T-helper 1 cell treated with Interleukin-12 subunit alpha and Interleukin-12 subunit beta and Interleukin-4 antibody, amounts not matched to agents 30 ng/mL and 1 ng/mL, for 36 hours (primary cell): ENCODE data around the gene KLK13. TPM values are rescaled to one million over a fixed set of nuclear protein-coding genes. Genes with fewer than 3 reads are reported as not detected.

Experiments
- intact Hi-C: fragments of 100-400 bp; cut with micrococcal nuclease; formaldehyde crosslinking; loops from one replicate; pipeline ENCODE4 v1.15.1; 2024
- total RNA-seq: library from RNA; stranded (reverse); gene quantifications from 2 replicates; pipeline ENCODE4 v1.2.3, GENCODE V29; 2022

KLK13 gene
- total RNA-seq, 1 donor from 2014 or later, result not detected

DNA sequence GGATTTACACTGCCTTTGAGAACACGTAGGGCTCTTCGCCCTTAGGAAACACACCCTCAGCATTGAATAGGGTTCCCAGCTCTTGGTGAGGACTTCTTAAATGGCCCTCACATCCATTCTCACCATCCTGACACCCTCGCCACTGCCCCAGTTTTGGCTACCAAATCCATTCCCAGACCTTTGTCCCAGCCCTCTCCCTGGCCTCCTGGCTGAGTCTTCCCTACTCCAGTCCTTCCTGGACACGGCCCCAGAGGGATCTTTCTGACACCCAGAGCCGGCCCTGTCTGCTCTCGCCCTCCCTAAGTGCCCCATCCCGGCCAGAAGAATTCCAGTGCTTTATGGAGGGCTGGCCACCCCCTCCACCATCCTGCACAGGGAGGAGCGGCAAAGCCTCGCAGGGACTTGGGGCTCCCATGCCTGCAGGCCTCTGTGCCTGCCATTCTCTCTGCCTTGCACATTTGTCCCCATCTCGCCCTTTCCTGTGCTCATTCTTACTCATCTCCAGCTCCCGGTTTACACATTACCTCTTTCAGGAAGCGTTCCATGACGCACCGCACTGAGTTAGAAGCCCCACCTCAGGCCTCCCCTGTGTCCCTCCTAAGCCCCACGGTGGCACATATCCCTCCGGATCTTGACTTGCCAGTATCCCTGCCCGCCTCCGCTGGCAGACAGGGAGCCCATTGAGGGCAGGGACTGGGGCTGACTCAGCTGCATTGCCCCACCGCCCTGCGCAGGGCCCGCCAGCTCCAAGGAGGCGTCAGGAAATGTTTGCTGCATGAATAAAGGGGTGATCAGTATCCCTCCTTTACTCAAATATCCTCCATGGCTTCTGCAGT is 28.8 kb upstream of the KLK13 start:
- intact Hi-C loops, result no loop called here

DNA sequence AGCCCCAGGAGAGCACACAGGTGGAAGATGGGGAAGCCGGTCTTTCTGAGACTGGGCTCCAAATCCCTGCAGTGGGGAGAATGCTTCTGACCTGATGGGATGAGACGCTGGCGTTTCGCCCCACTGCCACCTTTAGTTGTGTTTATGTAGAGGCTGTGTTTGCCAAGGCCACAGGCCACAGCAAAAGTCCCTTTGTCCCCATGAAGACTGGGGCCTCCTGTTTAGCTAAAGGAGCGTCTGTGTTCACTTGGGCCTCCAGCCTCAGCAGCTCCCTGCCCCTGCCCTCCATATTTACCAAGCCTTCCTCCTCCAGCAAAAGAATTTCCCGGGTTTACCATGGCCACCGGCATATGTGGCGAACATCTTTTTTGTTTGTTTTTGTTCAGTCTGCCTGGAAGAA is 28.2 kb upstream of the KLK13 start:
- intact Hi-C loops, result no loop called here

DNA sequence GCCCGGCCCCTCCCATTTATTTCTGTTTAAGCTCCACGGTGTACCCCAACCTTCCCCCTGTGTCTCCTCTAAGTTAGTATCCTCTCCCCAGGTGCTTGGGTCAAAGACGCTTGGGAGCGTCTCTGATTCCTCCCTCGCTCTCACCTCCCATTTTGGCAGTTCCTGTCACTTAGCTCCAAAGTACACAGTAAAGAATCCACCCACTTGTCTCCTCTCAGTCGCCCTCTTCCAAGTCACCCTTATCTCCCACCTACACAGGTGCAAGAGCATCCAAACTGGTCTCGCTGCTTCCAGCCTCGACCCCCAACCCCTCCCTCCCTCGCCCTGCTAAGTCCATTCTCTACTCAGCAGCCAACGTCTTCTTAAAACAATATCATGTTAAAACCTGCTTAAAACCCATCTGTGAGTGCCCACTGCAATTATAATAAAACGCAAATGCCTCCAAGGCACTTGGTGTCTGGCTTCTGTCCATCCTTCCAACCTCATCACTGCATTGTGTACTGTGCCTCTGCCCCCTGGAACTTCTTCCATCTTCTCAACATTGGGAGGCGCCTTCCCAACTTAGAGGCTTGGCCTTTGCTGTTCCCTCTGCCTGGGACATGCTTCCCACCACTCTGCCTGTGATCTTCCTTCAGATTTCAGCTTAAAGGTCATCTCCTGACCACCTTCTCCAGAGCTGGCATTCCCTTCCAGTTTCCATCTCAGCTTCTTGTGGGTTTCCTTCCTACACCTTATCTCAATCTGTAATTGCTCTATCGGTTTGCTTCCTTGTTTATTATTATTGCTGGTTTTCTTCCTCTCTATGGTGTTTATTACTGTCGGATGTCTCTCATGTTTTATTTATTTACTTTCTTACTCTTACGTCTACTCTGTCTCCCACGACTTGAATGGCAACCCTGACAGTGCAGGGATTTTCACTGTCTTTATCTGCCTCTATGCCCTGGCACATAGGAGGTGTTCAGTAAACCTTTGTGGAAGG is 27.3 kb upstream of the KLK13 start:
- intact Hi-C loops, result no loop called here

DNA sequence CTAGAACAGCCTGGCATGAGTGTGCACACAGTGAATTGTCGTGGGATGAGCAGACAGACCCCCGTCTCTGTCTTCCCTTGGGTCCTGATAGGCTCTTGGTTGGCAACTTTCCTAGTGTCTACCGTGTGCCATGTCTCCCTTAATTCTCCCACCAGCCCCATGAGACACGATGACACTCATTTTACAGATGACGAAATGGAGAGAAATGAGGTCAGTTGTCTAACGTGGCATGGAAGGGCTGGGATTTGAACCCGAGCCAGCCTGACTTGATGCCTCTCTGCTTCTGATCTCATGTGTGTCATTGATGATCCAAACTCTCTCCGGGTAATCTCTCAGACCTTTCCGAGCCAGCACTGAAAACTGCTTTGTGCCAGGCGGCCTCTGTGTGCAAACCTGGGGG is 26.2 kb upstream of the KLK13 start:
- intact Hi-C loops, result no loop called here

DNA sequence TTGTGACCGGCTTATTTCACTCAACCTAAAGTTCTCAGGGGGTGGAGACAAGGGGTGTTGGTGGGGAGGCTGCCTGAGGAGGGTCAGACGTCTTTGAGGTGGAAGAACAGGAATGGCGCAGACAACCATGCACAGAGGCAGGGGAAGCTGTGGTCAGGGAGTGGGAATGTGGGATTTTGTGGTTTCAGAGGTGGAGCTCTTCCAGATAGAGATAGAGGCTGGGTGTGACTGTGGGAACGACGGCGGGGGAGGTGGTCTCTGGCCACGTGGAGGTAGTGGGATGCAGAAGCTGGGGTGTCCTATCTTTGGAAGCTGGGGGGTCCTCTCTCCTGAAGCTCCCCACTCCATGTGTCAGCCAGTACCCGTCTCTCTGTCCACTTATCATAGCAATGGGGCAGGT is 25.6 kb upstream of the KLK13 start:
- intact Hi-C loops, result no loop called here

DNA sequence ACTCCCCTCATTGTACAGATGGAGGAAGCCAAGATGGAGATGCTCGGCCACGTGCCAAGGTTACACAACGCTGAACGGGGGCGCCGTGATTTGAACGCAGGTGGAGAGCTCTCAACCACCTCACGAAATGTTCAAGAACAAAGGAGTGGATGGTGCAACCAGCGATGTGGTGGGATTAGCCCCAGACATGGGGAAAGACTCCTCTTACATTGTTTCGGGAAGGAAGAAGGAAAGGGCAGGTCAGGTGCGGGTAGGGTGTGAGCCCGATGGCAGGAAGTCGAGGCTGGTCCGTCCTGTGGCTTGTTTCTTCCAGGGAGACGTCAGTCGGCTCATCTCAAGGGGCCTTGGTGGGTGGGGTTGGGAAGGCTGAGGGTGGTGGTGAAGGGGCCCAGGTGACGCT is 24.9 kb upstream of the KLK13 start:
- intact Hi-C loops, result no loop called here

DNA sequence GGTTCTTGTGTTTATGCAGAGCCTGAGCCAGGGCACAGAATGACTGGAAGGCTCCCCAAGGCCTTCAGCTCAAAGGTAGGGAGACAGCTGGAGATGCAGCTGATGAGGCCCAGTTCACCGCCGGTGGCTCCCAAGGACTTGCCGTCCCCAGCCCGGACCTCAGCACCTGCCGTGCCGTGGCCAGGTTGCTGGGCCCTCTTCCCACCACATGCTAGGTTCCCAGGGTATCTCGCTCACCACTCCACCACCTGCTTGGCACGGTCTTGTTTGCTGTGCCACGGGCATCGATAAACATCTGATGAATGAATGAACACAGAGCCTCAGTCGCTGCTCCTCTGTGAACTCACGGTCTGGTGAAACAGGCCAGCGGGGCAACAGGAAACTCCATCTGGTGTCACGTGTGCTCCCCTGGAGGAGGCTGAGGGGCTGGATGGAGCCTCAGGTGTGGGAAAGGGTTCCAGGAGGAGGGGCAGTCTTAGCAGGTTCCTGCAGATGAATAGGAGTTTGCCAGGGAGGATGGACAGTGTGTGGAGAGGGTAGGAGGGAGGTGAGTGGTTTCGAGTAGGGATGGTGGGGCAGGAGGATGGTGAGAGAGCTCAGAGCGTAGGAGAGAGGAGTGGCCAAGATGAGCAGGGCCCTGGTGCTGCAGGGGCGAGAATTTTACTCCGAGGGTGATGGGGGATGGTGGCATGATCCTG is 21.4 kb upstream of the KLK13 start:
- intact Hi-C loops, result no loop called here

DNA sequence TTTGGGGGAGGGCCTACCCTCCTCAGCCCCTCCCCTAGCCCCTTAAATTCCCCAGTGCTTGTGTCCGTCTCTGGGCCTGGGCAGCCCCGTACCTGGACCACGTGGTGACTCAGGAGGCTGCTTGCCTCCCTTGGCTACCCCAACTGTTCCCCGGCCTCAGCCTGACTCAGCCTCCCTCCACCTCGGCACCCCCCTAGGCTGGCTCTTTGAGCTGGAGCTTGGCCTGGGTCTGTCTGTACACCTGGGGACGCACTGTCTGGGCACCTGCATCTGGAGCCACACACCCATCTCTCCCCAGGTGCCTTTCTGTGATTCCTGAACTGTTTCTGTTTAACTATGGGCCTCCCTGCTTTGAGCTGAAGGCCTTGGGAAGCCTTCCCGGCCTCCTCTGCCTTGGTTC is 19.6 kb upstream of the KLK13 start:
- intact Hi-C loops, result no loop called here

DNA sequence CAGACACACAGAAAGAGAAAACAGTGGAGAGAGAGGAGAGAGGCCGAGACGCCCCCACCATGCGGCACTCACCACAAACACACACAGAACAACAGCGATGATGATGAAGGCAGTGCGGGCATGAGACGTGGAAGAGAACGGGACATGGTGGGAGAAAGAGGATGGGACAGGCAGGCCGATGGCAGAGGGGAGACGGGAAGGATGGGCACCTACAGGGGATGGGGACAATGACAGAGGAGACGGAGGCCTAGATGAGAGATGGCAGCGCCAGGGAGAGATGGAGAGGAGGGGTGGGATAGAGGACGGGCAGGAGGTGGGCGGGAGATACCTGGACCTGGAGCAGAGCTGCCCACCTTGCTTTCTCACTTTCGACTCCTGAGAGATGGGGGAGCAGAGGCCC is 18.9 kb upstream of the KLK13 start:
- intact Hi-C loops, result no loop called here

DNA sequence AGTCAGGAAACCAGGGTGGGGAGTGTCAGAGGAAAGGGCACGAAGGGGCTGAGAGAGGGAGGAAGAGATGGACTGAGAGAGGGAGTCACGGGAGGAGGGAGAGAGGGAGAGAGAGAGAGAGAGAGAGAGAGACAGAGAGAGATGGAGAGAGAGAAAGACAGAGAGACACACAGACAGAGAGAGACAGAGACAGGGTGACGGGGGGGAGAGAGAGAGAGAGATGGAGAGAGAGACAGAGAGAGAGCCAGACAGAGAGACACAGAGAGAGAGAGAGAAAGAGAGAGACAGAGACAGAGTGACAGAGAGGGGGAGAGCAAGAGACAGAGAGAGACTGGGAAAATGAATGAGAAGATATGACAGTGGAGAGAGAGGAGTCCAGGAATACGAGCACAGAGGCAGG is 18.3 kb upstream of the KLK13 start:
- intact Hi-C loops, result no loop called here

DNA sequence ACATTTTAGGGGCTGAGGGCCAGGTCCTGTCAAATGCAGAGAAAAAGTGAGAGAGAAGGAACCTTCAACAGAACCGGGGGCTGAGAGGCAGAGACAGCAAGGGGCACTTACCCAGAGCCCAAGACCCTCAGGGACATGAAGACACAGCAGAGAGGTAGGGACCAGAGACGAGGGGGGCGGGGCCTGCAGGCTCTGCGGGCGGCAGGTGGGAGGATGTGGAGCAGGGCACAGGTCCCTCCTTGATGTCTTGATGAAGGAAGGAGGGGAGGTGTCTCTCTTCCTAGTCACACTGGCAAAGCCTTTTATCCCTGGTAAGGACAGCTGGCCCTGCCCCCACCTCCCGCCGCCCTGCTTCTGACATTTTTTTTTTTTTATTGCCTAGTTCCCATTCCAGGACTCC is 17.7 kb upstream of the KLK13 start, which contains the start of gene KLK14:
Gene KLK14, minus strand, starts transcription at position 277 of the 400 bp plus-strand sequence. Its CDS starts 273 bp downstream, at position 4.
- intact Hi-C loops, result no loop called here

DNA sequence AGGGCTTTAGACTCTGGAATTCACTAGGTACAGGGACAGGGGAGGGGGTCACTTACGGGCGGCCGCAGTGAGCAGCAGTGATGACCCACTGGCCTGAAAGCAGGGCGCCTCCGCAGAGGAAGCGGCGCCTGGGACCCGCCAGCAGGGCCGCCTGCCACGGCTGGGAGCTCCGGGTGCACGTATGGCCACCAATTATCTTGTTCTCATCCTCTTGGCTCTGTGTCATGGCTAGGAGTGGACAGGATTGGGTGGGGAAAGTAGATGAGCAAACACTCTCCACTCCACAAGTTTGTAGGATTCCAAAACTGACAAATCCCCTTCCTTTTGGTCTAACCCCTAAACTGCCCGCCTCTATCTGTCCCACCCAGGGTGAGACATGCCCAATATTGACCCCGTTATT is 16.6 kb upstream of the KLK13 start:
- intact Hi-C loops, result no loop called here

DNA sequence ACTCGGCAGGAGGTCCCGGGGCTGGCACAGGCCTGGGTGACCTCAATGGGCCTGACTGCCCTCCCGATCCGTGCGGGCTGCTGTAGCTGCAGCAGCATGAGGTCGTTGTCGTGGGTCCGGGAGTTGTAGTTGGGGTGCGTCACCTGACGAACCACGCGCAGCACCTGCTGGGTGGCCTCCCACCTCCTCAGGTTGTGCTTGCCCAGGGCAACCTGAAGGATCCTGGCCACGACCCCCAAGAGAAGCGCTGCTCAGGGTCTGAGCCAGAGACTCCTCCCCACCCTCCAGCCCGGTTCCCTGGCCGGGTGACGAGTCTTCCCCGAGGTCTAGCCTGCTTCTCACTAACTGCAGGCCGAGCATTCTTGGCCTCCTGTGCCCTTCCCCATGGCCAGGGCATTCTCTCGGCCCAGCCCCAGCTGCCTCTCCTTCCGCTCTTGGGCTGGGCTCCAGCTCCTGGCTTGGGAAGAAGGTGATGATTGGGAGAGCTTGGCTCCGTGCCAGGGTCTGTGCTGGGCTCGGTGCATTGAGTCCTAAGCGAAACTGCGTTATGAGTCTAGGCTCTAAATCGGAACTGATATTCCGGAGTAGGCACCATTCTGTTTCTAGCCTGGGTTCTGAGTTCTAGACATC is 14.7 kb upstream of the KLK13 start:
- intact Hi-C loops, result no loop called here

DNA sequence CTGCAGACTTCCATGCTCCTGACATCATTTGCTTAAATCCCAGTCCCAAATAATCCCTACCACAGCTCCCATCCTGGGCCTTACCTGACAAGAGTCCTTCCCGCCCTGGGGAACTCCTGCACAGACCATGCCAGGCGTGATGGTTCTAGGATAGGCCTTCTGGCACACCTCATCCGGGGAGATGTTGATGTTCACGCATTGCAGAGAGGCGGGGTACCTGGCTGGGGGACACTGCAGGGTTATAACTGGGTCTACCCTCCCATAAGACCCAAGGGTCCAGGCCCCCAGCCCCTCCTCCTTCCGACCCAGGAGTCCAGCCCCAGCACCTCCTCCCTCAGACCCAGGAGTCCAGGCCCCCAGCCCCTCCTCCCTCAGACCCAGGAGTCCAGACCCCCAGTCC is 13.8 kb upstream of the KLK13 start:
- intact Hi-C loops, result no loop called here

DNA sequence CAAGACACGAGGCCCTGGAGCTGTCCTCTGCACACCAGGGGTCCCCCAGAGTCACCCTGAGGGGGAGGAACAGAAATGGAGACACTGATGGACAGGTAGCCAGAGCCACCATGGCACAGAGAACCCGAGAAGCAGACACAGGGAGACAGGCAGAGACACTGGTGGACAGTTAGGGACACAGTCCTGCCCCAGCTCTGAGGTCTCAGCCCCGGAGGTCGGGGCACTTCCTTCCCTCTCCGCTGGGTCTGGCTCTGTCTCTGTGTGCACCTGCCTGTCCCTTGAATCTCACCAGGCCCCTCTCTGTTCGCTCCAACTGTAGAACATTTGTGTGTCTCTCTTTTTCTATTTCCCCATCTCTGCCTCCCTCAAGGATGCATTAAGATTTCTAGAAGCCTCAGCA is 13.2 kb upstream of the KLK13 start:
- intact Hi-C loops, result no loop called here

DNA sequence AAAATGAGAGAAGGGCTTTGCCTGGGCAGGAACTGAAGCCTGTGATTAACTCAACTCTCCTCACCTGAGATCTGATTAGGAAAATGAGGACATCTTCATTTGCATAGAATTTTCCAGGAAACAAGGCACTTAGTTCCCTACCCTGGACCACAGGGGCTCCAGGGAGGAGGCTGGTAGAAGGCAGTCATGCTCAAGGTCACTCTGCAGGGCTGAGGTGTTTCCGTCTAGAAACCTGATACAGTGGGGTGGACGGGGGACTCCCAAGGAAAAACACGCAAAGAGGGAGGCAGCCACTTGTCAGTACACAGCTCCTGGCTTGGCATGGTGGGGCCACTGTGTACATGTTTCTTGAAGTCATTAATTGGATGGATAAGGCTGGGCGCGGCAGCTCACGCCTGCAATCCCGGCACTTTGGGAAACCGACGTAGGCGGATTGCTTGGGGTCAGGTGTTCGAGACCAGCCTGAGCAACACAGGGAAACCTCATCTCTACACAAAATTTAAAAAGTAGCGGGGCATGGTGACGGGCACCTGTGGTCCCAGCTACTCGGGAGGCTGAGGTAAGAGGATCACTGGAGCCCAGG is 11.8 kb upstream of the KLK13 start:
- intact Hi-C loops, result no loop called here

DNA sequence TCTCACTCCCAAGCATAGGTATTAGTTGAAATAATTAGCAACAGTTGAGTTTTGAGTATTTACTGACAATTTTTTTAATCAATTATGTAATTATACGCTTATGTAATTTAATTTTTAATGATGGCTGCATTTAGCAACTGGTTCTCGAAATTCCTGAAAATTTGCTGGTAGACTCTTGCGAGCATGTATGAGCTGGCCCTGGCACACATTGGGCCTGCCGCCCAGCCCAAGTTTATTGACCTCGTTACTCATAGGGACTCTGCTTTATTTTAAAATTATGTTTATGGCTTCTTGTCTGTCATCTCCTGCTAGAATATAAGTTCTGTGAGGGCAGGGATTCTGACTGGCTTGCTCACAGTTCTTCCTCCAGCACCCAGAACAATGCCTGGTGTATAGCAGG is 11.1 kb upstream of the KLK13 start:
- intact Hi-C loops, result no loop called here

DNA sequence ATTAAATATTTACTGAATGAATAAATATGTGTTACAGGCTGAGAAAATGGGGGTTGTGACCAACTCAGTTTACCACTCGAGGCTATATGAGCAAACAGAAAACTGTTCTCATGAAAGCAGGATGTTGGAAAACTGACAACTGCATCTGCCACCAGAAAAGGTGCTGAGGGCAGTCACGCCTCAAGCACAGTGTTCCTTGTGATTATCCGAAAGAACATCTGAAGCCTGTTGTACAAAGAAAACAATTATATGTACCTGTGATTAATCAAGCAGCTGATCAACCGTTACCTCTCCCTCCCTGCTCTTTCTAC is 6.2 kb upstream of the KLK13 start:
- intact Hi-C loops, result no loop called here

DNA sequence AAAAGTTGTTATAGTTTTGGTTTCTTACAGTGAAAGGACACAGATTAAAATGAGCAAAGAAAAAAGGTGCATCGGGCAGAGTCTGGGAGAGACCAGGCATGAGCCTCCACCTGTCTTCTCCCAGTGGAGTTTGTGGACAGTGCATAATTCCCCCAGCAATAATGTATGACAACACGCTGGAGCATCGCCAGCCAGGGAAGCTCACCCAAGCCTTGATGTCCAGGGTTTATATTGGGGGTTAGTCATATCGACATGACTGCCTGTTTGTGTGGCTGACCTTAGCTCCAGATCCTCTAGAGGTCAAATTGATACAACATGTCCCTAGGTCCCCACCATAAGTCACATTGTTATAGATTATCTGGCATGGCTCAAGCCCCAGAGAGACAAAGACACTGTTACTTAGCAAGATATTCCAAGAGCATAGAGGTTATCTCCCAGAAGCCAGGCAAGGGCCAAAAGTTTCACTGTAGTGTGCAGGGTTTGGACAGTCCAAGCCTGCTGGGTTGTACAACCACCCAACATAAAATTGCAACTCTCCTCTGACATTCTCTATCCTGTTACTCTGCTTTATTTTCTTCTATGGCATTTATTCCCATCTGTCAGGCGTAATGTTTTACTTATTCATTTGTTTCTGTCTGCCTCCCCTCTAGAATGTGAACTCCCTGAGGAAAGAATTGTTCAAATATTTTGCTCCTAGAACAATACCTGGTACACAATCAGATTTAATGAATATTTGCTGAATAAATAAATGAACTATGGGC is 5.6 kb upstream of the KLK13 start:
- intact Hi-C loops, result no loop called here
